ENCODE data around the gene FH.

DNA sequence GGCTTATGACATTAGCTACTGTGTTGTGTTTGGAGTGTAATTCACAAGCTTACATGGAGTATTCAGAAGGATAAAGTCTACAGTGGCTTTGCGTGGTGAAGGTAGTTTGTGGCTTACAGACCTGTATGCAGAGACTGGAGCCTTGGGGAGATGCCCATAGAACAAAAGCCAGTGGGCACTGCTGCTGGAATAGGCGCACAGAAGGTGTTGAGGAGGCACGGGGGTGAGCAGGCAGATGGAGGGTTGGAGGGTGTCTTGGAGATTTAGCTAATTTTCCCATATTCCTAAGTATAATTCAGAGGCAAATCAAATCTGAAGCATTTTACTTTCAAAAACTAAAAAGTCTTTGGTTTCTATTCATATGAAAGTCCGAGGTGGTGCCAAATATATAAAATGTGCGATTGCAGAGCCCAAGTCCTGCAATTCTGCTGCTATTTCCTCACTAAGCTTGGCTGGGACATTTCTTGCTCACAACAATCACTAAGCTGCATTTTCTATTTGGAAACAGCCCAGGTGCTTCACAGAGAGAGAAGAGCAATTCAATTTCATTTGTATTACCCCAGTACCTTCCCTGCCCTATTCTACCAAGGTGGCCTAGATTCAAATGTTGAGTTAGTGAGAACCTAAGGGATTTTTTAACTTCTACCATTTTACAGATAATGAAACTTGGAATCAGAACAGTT lies 48.5 kb downstream of the FH start:
- TF ChIP-seq, protein P1, sequence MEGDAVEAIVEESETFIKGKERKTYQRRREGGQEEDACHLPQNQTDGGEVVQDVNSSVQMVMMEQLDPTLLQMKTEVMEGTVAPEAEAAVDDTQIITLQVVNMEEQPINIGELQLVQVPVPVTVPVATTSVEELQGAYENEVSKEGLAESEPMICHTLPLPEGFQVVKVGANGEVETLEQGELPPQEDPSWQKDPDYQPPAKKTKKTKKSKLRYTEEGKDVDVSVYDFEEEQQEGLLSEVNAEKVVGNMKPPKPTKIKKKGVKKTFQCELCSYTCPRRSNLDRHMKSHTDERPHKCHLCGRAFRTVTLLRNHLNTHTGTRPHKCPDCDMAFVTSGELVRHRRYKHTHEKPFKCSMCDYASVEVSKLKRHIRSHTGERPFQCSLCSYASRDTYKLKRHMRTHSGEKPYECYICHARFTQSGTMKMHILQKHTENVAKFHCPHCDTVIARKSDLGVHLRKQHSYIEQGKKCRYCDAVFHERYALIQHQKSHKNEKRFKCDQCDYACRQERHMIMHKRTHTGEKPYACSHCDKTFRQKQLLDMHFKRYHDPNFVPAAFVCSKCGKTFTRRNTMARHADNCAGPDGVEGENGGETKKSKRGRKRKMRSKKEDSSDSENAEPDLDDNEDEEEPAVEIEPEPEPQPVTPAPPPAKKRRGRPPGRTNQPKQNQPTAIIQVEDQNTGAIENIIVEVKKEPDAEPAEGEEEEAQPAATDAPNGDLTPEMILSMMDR (tag by site-specific recombination; IDR thresholded peaks at IDR 0.05), result no peak
- TF ChIP-seq ZNF701 (tag by site-specific recombination; IDR thresholded peaks at IDR 0.05) (no peak), ZNF169 (tag by site-specific recombination; IDR thresholded peaks at IDR 0.05) (no peak), HOXA7 (CRISPR knock-in tag; IDR thresholded peaks at IDR 0.05; ENCODE audit: borderline replicate concordance) (no peak), KLF16 (tag by site-specific recombination; IDR thresholded peaks at IDR 0.05) (no peak)
- TF ChIP-seq, protein P2, sequence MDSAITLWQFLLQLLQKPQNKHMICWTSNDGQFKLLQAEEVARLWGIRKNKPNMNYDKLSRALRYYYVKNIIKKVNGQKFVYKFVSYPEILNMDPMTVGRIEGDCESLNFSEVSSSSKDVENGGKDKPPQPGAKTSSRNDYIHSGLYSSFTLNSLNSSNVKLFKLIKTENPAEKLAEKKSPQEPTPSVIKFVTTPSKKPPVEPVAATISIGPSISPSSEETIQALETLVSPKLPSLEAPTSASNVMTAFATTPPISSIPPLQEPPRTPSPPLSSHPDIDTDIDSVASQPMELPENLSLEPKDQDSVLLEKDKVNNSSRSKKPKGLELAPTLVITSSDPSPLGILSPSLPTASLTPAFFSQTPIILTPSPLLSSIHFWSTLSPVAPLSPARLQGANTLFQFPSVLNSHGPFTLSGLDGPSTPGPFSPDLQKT (IDR thresholded peaks at IDR 0.05; ENCODE audit: borderline replicate concordance, low read depth, low read length), result no peak
- TF ChIP-seq, protein P3, sequence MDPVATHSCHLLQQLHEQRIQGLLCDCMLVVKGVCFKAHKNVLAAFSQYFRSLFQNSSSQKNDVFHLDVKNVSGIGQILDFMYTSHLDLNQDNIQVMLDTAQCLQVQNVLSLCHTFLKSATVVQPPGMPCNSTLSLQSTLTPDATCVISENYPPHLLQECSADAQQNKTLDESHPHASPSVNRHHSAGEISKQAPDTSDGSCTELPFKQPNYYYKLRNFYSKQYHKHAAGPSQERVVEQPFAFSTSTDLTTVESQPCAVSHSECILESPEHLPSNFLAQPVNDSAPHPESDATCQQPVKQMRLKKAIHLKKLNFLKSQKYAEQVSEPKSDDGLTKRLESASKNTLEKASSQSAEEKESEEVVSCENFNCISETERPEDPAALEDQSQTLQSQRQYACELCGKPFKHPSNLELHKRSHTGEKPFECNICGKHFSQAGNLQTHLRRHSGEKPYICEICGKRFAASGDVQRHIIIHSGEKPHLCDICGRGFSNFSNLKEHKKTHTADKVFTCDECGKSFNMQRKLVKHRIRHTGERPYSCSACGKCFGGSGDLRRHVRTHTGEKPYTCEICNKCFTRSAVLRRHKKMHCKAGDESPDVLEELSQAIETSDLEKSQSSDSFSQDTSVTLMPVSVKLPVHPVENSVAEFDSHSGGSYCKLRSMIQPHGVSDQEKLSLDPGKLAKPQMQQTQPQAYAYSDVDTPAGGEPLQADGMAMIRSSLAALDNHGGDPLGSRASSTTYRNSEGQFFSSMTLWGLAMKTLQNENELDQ (tag by site-specific recombination; IDR thresholded peaks at IDR 0.05; ENCODE audit: low read depth), result no peak

Data from HEK293 (cell line).